CD14-positive monocyte (primary cell): ENCODE measurements around the gene WFDC6. TPM values are rescaled to one million over a fixed set of nuclear protein-coding genes. Genes with fewer than 3 reads are reported as not detected.

Source experiments
- DNase-seq, 3 donors: peaks; one replicate each; pipeline ENCODE4 v3.0.0-alpha.2; 2011 to 2022
- H2AFZ ChIP-seq: 2 replicates; pipeline ENCODE4 v1.6.0; 2012; ENCODE audit warnings: mild to moderate bottlenecking, low read depth, low read length, inconsistent platforms; ENCODE audit not compliant: insufficient read depth, poor library complexity, severe bottlenecking
- H3K27ac ChIP-seq, 2 donors: 1 replicate in 1 of 2; 2 replicates in 1 of 2; pipeline ENCODE4 v1.5.1; 2012 to 2013; ENCODE audit warnings: low read length in 2 of 2, control low read depth in 1 of 2, inconsistent platforms in 1 of 2, low read depth in 1 of 2, mild to moderate bottlenecking in 1 of 2
- H3K27me3 ChIP-seq, 2 donors: one replicate each; pipeline versions ENCODE4 v1.6.0 to v1.6.1; 2011 to 2013; ENCODE audit warnings: low read length in 2 of 2; ENCODE audit not compliant: control insufficient read depth in 2 of 2, insufficient read depth in 2 of 2
- H3K36me3 ChIP-seq, 2 donors: replicated peaks in 1 of 2; 1 replicate in 1 of 2; 2 replicates in 1 of 2; pipeline versions ENCODE4 v1.5.1 to v1.6.1; 2012 to 2013; ENCODE audit warnings: low read length in 2 of 2, control low read depth in 1 of 2, inconsistent platforms in 1 of 2, mild to moderate bottlenecking in 1 of 2; ENCODE audit not compliant: insufficient read depth in 2 of 2, control insufficient read depth in 1 of 2
- H3K4me1 ChIP-seq, 2 donors: 1 replicate in 1 of 2; 2 replicates in 1 of 2; pipeline versions ENCODE4 v1.5.1 to v1.6.1; 2012 to 2013; ENCODE audit warnings: low read length in 2 of 2, control low read depth in 1 of 2, inconsistent platforms in 1 of 2, mild to moderate bottlenecking in 1 of 2, moderate library complexity in 1 of 2; ENCODE audit not compliant: insufficient read depth in 2 of 2, control insufficient read depth in 1 of 2
- H3K4me2 ChIP-seq: replicated peaks from 2 replicates; pipeline ENCODE3; 2012; ENCODE audit warnings: low read length, moderate library complexity, mild to moderate bottlenecking; ENCODE audit not compliant: poor library complexity, severe bottlenecking; ENCODE audit errors: extremely low read depth
- H3K4me3 ChIP-seq, 3 experiments: fragments of 200-600 bp in 1 of 3; sonication (generic) in 1 of 3; replicated peaks in 1 of 3; 1 replicate in 2 of 3; 2 replicates in 1 of 3; pipeline ENCODE4 v1.5.1; 2011 to 2013; ENCODE audit warnings: low read length in 3 of 3, mild to moderate bottlenecking in 3 of 3, control low read depth in 2 of 3, low read depth in 2 of 3, inconsistent platforms in 1 of 3, moderate library complexity in 1 of 3
- H3K79me2 ChIP-seq: 2 replicates; pipeline ENCODE4 v1.6.0; 2012; ENCODE audit warnings: mild to moderate bottlenecking, control low read depth, inconsistent platforms, low read length, moderate library complexity; ENCODE audit not compliant: insufficient read depth
- H3K9ac ChIP-seq: 2 replicates; pipeline ENCODE4 v1.6.0; 2017; ENCODE audit warnings: low read length, mild to moderate bottlenecking; ENCODE audit not compliant: insufficient read depth, poor library complexity, severe bottlenecking
- H3K9me3 ChIP-seq, 2 donors: replicated peaks in 1 of 2; 1 replicate in 1 of 2; 2 replicates in 1 of 2; pipeline versions ENCODE4 v1.5.1 to v1.6.1; 2012 to 2013; ENCODE audit warnings: low read length in 2 of 2, control low read depth in 1 of 2; ENCODE audit not compliant: control insufficient read depth in 1 of 2, insufficient read depth in 1 of 2
- H4K20me1 ChIP-seq: 2 replicates; pipeline ENCODE4 v1.6.0; 2012; ENCODE audit warnings: mild to moderate bottlenecking, low read length, control low read depth, moderate library complexity; ENCODE audit not compliant: insufficient read depth
- H3K27ac Mint-ChIP-seq, 7 donors: one replicate each; pipeline ENCODE4 v1.8.0; 2020; ENCODE audit warnings: mild to moderate bottlenecking in 7 of 7, mixed read lengths in 7 of 7, moderate library complexity in 6 of 7, inconsistent platforms in 2 of 7
- H3K27me3 Mint-ChIP-seq, 3 donors: one replicate each; pipeline ENCODE4 v1.8.0; 2021 to 2022; ENCODE audit warnings: low read depth in 3 of 3, mild to moderate bottlenecking in 3 of 3, mixed read lengths in 3 of 3, moderate library complexity in 3 of 3, inconsistent platforms in 1 of 3
- H3K36me3 Mint-ChIP-seq, 2 donors: one replicate each; pipeline ENCODE4 v1.8.0; 2020; ENCODE audit warnings: mixed read lengths in 2 of 2, inconsistent platforms in 1 of 2, mild to moderate bottlenecking in 1 of 2
- H3K4me1 Mint-ChIP-seq: one replicate; pipeline ENCODE4 v1.8.0; 2020; ENCODE audit warnings: mild to moderate bottlenecking, mixed read lengths
- H3K4me3 Mint-ChIP-seq, 2 donors: one replicate each; pipeline ENCODE4 v1.8.0; 2020; ENCODE audit warnings: mild to moderate bottlenecking in 2 of 2, mixed read lengths in 2 of 2, moderate library complexity in 1 of 2
- H3K9me3 Mint-ChIP-seq, 7 donors: one replicate each; pipeline ENCODE4 v1.8.0; 2020 to 2022; ENCODE audit warnings: mixed read lengths in 7 of 7, mild to moderate bottlenecking in 6 of 7, moderate library complexity in 6 of 7, inconsistent platforms in 2 of 7
- WGBS: methylation state at CpG from one replicate; pipeline ENCODE4 v1.1.5; 2013; ENCODE audit warnings: missing lambda C conversion rate; ENCODE audit not compliant: insufficient coverage; 5-methylcytosine and 5-hydroxymethylcytosine counted together
- intact Hi-C, 2 donors: fragments of 100-400 bp; cut with micrococcal nuclease; formaldehyde crosslinking; loops; one replicate each; pipeline versions ENCODE4 v1.15.0 to v1.15.1; 2023
- polyA plus RNA-seq, 3 donors: library from polyadenylated mRNA; depleted of rRNA in 1 of 3; unstranded in 2 of 3; stranded (reverse) in 1 of 3; fragments of 300-500 nt in 2 of 3; fragments of >200 nt in 1 of 3; fragmentation: Illumina TruSeq in 2 of 3; gene quantifications; 1 replicate in 2 of 3; 2 replicates in 1 of 3; pipeline ENCODE4 v1.2.3, GENCODE V29; 2012 to 2021
- TF ChIP-seq, protein P1 (sequence below): fragments of 200-600 bp; IDR thresholded peaks from one replicate; pipeline ENCODE4 v1.8.0; 2022; ENCODE audit warnings: antibody characterized with exemption, mild to moderate bottlenecking

Gene WFDC6
- polyA plus RNA-seq, 3 donors = not detected

DNA sequence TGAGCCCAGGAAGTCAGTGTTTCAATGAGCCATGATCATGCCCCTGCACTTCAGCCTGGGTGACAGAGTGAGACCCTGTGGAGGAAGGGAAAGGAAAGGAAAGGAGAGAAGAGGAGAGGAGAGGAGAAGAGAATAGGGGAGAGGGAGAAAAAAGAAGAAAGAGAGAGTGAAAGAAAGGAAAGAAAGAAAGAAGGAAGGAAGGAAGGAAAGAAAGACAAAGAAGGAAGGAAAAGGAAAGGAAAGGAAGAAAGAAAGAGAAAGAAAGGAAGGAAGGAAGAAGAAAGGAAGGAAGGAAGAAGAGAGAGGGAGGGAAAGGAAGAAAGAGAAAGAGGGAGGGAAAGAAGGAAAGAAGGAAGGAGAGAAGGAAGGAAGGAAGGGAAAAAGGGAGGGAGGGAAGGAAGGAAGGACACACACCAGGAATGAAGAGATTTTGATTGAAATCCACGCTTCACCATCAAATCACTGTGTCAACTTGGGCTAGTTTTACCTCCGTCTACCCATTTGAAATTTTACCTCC, 25.5 kb upstream of the WFDC6 start:
- DNase-seq = no peak
- Mint-ChIP-seq H3K4me3 (no peak overlapping the region), H3K9me3 (peaks cover 0 to 8% (median 3%) of the 10 kb centered on the region in 7 donors), H3K27ac (peak overlapping the region in 1 of 7 donors; percentile 19), H3K27me3 (peaks cover 3 to 15% (median 14%) of the 10 kb centered on the region in 3 donors), H3K4me1 (no peaks in the 10 kb centered on the region), H3K36me3 (no peaks in the 10 kb centered on the region)
- intact Hi-C loops = no loop called here
- H3K4me3 ChIP-seq = no peak overlapping the region
- H3K36me3 ChIP-seq = no peaks in the 10 kb centered on the region
- H4K20me1 ChIP-seq = no peaks in the 10 kb centered on the region
- no peaks in the 10 kb centered on the region for H3K9me3 ChIP-seq
- H3K4me2 ChIP-seq = no peak overlapping the region
- TF ChIP-seq, protein P1, sequence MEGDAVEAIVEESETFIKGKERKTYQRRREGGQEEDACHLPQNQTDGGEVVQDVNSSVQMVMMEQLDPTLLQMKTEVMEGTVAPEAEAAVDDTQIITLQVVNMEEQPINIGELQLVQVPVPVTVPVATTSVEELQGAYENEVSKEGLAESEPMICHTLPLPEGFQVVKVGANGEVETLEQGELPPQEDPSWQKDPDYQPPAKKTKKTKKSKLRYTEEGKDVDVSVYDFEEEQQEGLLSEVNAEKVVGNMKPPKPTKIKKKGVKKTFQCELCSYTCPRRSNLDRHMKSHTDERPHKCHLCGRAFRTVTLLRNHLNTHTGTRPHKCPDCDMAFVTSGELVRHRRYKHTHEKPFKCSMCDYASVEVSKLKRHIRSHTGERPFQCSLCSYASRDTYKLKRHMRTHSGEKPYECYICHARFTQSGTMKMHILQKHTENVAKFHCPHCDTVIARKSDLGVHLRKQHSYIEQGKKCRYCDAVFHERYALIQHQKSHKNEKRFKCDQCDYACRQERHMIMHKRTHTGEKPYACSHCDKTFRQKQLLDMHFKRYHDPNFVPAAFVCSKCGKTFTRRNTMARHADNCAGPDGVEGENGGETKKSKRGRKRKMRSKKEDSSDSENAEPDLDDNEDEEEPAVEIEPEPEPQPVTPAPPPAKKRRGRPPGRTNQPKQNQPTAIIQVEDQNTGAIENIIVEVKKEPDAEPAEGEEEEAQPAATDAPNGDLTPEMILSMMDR = no peak
- H3K9ac ChIP-seq = no peak overlapping the region
- H3K27ac ChIP-seq = no peak overlapping the region
- no peaks in the 10 kb centered on the region for H3K27me3 ChIP-seq
- no peak overlapping the region for H2AFZ ChIP-seq
- H3K4me1 ChIP-seq = no peaks in the 10 kb centered on the region
- no CpG with 5 or more reads among the region's 2 CpGs for WGBS
- H3K79me2 ChIP-seq = no peaks in the 10 kb centered on the region

DNA sequence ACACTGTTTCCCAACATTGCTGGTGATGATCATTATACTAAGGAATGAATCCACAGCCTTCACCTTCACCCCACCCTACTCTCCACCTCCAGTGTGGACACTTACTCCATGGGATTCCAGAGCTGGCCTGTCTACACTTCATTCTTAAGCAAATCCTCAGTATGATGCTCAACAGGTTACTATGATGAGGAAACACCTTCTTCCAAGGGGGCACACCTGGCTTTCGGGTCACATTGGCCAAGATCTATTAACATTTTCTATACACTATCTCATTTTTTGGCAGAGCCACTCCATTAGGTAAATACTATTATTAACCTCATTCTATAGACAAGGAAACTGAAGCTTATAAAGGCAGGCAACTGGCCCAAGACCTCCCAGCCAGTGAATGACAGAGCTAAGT, 15.9 kb upstream of the WFDC6 start:
- intact Hi-C loops = no loop called here
- TF ChIP-seq, protein P1 = no peak
- Histone ChIP-seq H3K4me1 (no peaks in the 10 kb centered on the region), H3K36me3 (no peaks in the 10 kb centered on the region), H3K4me2 (no peak overlapping the region), H4K20me1 (no peaks in the 10 kb centered on the region), H3K9me3 (no peaks in the 10 kb centered on the region), H3K27me3 (peaks cover 0 to 6% of the 10 kb centered on the region in 2 donors), H3K9ac (no peak overlapping the region), H3K4me3 (no peak overlapping the region), H3K79me2 (no peaks in the 10 kb centered on the region), H2AFZ (no peak overlapping the region), H3K27ac (no peak overlapping the region)
- Mint-ChIP-seq H3K36me3 (no peaks in the 10 kb centered on the region), H3K4me3 (no peak overlapping the region), H3K4me1 (no peaks in the 10 kb centered on the region), H3K27ac (no peak overlapping the region), H3K27me3 (peaks cover 3 to 10% (median 8%) of the 10 kb centered on the region in 3 donors), H3K9me3 (peaks cover 0 to 4% (median 3%) of the 10 kb centered on the region in 7 donors)
- DNase-seq = no peak
- 83% methylated on average over 1 of the region's 1 CpG for WGBS
